ENCODE results near the gene RIT1.

RIT1 gene

GRCh38 chr1:155850345-155850744 lies 60.8 kb downstream of the RIT1 start:
- DNase-seq, result no peak

GRCh38 chr1:155847823-155848529 lies 63.2 kb downstream of the RIT1 start:
- no peak for DNase-seq

Data from retina (tissue), 1 donor.